Amniotic epithelial cell (primary cell): ENCODE measurements around the gene CCDC157.
"Not testable (repeated sequence)": the region's sequence is repeated elsewhere in the genome, so short reads cannot be mapped to it uniquely, and the experiment has no call there.

Experiments used
- DNase-seq: peaks from one replicate; pipeline ENCODE4 v3.0.0-alpha.2; 2010; ENCODE audit warnings: low read depth

The CCDC157 gene

DNA sequence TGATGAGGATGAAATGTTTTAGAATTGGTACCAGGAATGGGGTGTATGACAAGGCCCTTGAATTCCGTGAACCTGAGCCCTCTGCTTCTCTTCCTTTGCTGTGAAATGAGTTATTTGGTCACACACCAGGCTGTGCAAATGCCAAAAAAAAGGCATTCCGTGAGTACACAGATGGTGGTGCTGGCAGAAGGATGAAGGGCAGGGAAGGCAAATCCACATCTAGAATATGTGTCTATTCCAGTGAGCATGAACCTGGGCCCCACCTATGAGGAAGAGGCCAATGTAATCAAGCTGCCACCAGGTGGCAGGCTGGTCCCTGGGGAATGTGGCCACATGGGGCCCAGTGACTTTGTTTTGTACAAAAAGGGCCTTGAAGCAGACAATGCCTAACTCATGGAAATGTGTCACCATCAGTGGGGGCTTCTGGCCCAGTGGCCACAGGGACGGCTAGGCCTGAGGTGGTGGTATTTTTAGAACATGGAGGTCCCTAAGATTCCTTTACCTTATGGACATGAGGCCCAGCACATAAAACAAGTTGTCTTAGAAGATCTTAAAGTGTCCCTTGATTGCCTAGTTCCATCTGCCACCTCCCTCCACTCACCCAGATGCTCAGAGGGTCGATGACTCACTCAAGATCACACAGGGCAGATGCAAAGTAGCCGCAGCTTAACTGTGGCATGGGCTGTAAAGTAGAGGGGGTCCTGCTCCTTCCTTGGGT lies 34.3 kb downstream of the CCDC157 start:
- peak; percentile 68 for DNase-seq

DNA sequence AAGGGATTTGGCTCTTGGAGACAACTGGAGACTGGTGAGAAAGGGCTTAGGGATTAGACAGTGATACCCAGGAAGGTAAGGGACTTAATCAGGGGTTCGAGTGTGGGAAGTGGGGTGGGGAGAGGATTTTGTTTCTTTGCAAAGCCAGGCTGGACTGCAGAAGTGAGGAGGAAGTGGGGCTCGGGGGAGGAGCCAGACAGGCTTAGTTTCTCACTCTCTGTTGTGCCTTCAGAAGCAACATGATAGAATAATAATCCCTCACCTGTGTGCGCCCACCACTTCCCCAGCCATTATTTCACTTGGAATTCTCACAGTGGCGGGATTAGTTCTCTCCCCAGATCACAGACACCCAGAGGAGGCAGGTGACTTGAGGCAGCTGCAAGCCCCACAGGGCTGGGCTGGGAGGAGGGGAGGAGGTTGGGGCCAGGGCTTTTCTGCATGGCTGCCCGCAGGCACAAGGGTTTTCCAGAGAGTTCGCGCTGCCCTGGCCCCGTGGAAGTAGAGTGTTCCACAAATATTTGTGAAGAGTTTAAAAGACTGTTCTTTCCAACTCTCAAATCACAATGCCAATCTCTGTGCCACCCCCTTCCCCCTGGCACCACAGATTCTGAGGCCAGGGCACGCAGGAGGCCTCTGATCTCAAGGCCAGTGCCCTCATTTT lies 36.0 kb downstream of the CCDC157 start:
- DNase-seq, result no peak

DNA sequence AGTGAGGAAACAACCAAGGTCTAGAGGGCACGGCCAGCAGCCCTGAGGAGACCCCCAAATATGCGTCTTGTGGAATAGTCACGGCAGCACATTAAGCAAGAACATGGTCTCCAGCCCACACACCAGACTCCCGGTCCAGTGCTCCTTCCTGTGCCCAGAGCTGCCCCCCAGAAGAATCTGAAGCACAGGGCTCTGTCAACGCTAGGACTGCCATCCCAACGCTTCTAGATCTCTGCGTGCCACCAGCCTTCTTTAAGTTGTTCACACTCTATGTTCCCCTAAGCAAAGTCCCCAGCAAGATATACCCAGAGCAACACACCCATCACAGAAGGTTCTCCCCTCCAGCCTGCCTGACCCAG lies 36.5 kb downstream of the CCDC157 start:
- no peak for DNase-seq

DNA sequence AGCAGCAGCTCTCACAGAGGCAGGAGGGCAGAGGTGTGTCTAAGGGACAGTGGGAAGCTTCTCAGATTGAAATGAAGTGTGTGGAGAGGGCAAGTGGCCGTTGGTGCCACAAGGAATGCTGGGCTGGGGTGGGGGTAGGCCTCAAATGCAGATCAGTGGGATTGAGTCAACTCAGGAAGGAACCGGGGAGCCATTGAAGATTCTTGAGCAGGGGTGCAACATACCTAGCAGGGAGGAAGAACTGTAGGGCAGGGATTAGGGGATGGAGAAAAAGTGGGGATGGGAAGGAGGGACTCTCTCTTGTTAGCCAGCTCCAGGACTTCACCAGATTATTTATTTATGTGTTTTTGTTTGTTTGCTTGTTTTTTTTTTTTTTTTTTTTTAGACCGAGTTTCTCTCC lies 37.1 kb downstream of the CCDC157 start:
- no peak for DNase-seq

DNA sequence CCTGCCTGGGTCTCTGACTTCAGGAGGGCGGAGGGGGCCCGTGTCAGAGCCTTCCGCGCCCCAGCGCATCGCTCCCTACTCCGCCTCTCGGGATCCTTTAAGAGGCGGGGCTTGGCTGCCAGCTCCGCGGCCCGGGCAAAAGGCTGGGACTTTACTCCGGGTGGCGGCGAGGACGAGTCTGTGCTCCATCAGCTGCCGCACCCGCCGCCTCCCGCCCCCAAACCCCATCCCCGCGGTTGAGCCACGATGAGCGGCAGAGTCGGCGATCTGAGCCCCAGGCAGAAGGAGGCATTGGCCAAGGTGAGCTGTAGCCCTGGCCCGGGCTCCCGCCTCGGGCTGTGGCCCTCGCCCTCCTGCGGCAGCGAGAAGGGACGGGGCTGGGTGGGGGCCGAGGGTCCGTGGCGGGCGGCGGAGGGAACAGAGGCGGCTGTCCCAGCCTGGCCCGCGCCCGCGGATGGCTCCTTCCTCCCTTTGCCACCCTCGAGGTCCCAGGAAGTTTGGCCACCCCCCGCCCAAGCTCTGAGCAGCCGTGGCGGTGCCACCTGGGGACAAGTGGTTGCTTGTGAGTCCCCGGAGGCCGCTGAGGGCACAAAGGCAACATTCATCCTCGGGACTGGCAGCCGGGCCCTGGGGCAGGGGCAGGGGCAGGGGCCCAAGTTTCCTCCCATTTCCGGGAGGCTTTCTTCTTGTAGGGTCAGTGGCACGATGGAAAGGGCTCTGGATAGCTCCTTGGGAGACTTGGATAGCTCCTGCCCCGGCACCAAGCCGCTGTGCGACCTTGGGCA lies 40.3 kb downstream of the CCDC157 start, which contains the start of gene SEC14L2:
SEC14L2 (plus strand) TSS at position 148 of the 785 bp plus-strand sequence; CDS start at position 247, 99 bp downstream.
- DNase-seq, result peak; percentile 23

DNA sequence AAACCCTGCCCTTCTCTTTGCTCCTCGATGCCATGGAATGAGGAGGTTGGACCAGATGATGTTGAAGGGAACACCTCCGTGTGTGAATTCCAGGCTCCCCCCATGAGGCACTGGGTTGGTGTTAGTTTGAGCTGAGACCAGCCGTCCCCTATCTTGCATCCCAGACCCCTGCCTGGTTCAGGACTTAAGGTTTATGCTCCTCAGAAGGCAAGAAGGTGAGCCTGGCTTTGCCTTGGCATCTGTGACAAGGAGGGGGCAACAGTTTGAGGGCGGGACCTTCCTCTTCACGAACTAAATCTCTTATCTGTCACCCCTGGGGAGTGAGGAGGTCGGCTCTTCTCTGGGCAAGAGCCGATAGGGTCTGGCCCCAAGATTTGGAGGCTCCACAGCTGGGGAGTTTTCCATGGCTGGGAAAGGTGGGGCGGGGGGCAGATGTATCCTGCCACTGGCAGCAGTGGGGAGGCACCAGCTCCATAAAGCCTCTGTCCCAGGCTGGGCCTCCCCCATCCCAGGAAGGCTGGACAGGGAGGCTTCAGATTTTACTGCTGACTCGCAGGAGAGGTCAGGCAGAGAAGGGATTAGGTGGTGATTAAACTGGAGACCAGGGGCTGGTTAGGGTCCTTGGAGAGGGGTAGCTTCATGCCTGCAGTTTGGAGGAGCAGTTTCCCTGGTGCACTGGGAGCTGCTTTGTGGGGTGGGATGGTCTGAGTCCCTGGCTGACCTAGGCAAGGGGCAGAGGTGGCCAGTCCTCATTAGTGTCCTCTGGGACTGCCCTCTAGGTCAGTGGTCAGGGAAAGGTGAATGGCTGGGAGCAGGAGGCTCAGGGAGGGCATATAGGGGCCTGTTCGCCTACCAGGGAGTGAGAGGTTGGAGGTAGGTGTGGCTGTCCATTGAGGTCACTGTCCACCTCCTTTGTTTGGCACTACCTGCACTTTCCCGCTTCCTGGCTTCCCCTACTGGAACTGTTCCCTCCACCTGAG lies 41.1 kb downstream of the CCDC157 start:
- no peak for DNase-seq

DNA sequence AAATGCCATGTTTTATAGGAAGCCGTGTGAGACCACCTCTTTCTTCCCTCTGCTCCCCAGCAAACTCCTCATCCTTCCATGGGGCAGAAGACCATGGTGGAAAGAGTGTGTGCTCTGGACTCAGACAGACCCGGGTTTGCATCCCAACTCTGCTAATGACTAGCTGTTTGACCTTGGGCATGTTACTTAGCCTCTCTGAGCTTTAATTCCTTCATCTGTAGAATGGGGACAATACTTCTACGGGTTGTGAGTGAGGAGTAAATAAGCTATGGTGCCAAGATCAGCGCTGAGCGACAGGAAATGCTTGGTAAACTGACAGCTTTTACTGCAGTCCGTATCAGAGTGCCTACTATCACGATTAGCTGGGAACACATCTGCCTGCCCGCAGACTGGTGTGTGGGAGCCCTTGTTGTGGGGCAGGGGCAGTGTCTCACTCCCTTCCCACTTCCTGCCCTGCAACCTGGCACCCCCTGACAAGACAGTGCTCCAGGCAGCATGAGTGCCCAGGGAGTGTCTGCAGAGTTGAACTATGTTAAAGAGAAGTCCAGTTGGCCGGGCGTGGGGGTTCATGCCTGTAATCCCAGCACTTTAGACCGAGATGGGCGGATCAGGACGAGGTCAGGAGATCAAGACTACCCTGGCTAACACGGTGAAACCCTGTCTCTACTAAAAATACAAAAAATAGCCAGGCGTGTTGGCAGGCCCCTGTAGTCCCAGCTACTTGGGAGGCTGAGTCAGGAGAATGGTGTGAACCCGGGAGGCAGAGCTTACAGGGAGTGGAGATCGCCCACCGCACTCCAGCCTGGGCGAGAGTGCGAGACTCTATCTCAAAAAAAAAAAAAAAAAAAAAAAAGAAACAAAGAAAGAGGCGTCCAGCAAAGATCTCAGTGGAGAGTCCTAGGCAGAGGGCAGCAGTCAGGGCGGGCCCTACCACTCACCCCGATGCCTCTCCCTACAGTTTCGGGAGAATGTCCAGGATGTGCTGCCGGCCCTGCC lies 42.2 kb downstream of the CCDC157 start:
- DNase-seq, result peak; percentile 31

DNA sequence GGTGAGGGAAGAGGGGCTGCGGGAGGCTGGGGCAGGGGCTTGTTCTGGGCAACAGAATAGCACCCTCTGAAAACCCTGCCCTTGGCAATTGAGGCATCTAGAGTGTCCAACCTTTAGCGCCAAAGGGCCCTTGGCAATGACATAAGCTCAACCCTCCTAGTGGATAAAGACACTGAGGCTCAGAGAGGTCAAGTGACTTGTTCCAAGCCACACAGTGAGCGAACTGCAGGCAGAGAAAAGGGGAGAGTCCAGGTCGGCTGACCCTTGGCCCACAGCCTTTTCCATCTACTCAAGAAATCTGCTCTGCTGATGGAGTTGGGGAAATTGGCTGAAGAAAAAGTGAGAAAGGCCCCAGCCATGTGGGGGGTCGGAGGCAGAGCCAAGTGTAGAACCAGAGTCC lies 42.9 kb downstream of the CCDC157 start:
- no peak for DNase-seq

DNA sequence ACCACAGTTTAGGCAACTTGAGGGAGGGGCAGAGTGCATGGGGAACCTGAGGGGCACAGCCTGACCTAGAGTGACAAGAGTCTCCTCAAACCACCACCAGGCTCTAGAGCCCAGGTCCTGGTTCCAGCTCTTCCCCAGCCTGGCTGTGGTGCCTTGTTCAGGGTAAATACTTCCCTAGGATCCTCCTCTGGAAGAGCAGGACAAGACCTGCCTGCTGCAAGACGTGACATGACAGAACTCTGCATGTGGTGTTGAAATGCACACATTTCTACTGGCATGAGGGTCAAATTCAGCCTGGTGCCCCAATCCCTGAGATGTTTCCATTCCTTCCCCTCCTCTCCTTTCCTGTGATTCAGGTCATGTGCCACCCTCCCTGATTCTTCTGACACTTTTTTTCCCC lies 43.4 kb downstream of the CCDC157 start:
- DNase-seq, result no peak

DNA sequence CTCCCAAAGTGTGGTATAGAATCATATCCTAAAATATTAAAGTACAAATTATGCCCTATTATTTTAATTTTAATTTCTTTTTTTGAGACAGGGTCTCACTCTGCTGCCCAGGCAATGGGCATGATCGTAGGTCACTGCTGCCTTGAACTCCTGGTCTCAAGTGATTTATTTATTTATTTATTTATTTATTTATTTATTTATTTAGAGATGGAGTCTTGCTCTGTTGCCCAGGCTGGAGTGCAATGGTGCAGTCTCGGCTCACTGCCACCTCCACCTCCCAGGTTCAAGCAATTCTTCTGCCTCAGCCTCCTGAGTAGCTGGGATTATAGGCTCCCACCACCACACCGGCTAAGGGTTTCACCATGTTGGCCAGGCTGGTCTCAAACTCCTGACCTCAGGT lies 44.2 kb downstream of the CCDC157 start:
- not testable (repeated sequence) for DNase-seq

DNA sequence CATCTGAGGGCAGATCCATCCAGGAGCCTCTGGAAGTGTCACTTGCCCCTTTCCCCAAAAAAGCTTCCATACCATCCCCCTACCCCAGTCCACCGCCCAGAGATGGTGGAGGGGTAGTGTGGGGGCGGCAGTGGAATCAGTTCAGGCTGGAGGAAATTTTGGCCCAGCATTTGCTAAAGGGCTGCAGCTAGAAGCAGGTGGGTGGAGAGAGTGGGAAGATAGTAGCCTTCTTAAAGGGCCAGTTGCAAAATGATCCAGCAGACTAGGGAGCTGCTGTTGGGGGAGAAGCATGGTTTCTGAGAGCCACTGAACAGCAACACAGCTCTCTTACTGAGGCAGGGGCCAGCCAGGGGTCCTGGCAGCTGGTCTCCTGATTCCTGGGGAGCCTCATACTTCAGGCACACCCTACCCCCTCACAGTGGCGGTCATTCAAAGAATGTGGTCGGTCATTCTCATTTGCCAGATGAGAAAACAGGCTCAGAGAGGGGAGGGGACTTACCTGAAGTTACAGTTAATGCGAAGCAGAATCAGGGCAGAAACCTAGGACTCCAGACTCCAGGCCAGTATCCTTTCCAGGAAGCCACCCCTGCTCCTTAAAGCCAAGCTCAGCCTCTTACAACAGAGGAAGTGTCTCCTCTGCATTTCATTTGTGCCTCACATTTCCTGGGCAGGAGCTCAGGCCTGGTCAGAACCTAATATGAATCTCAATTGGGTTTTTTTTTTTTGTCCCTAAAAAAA lies 45.4 kb downstream of the CCDC157 start:
- no peak for DNase-seq

DNA sequence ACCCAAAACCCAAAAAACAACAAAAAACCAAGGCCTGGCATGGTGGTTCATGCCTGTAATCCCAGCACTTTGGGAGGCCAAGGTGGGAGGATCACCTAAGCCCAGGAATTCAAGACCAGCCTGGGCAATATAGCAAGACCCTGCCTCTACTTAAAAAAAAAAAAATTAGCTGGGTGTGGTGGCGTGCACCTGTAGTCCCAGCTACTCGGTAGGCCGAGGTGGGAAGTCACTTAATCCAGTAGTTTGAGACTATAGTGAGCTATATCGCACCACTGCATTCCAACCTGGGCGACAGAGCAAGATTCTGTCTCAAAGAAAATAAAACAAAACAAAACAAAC lies 45.9 kb downstream of the CCDC157 start:
- not testable (repeated sequence) for DNase-seq

DNA sequence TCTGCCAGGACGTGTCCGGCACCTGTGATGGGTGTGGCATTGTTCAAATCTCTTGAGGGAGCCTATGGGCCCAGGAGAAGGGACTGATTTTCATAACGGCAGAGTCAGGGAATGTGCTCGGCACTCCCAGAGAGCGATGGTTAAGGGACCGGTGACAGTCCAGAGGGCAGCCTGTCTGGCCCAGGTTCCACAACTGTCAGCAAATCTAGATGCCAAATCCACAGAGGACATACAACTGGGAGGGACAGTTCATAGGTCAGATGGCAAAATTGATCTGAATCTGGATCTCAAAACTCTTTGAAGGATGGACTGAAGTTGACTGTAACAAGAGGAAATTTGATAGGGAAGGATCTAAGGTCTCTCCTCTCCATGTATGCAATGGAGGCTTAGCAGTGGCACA lies 47.5 kb downstream of the CCDC157 start:
- no peak for DNase-seq

DNA sequence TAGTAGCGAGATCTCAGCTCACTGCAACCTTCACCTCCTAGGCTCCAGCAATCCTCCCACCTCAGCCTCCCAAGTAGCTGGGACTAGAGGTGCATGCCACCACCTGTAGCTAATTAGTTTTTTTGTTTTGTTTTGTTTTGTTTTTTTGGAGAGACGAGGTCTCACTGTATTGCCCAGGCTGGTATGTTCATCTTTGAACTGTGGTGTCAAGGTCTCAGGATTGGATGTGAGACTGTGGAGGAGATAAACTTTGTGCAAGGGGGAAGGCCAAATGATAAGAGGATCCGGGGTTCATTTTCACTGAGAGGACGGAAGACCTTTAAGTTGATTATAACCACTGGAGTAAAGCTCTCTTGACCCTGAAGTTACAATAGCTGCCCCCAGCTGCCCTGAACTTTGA lies 48.9 kb downstream of the CCDC157 start:
- no peak for DNase-seq

DNA sequence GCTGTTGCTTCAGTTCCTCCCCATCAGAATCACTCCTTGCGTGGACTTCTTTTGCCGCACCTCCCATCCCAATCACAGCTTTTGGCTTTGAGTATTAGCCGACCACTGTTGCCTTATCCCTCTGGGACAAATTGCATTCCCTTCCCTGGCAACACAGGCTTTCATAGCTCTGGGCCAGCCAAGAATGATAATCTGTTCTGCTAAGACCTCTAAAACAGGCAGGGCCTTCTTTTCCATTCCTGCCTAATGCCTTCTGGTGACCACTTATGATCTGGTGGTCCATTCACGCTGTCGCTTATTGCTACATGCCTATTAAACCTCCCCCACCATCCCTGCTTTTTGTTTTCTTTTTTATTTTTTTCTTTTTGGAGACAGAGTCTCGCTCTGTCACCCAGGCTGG lies 49.6 kb downstream of the CCDC157 start:
- no peak for DNase-seq

DNA sequence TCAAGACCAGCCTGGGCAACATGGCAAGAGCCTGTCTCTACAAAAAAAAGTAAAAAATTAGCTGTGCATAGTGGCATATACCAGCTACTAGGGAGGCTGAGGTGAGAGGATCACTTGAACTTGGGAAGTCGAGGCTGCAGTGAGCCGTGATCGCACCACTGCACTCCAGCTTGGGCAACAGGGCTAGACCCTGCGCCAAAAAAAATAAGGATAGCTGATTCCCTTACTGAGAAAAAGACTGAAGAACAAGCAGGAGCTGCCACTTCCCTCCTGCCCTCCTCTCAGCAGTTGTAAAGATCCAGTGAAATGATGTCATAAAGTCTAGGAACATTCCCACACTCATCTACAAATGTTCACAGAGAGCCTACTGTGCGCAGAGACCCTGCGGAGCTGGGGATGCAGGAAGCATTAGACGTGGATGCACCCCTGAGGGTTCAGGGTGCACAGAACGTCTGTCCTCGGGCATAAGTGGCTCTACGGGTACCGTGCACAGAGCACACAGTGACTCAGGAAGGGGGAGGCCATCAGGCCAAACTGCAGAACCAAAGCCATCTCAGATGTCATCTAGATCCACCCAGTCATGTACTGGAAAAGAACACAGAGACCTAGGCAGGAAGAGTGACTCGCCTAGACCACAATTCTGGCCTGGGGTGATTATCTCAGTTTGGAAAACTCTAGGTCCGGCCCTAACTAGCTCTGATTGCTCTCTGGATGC lies 51.7 kb downstream of the CCDC157 start:
- no peak for DNase-seq

DNA sequence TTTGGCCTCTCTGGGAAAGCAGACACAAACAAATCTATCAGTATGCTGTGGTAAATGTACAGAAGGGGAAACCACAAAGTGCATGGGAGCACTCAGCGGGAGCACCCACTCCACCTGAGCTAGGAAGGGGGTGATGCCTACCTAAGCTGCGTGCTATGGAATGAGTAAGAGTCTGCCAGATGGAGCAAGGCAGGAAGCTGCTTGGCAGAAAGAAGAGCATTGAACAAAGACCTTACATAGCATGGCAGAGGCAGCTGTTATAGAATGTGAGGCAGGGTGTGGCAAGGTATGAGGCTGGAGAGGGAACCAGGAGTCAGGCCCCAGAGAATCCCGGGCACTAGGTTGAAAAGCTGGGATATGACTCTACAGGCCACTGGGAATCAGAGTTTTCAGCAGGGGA lies 55.0 kb downstream of the CCDC157 start:
- no peak for DNase-seq

DNA sequence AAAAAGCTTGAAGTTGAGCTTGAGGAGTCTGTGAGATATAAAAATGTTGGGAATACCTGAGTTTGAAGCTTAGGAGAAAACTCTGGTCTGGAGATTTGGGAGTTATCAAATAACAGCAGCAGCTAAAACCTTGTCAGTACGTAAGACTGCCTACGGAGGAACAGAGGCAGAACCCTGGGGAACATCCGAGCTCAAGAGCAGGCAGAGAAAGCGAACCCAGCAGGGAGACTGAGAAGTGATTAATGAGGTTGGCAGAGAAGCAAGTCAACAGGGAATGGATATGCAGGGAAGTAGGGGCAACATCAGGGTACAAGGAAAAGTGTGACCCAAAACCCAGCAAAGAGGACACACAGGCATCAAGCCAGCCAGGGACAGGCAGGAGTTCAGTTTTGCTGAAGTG lies 56.2 kb downstream of the CCDC157 start:
- no peak for DNase-seq
